ENCODE data around the gene ORC1. TPM values are rescaled to one million over a fixed set of nuclear protein-coding genes. Genes with fewer than 3 reads are reported as not detected.

ORC1 gene
- total RNA-seq, 2 experiments from 2014 or later, result 1.1 to 1.3 TPM

GRCh38 chr1:52352690-52353089, 51.5 kb downstream of the ORC1 start:
- no peaks in the 10 kb centered on the region for H3K9me3 Mint-ChIP-seq
- H3K4me1 Mint-ChIP-seq (ENCODE audit: low read depth), result peaks cover 2% of the 10 kb centered on the region
- ATAC-seq (ENCODE audit: poor library complexity), result no peak
- no peaks in the 10 kb centered on the region for H3K4me1 ChIP-seq (ENCODE audit: insufficient read depth, low read length)
- intact Hi-C loops (cut with DNase I, micrococcal nuclease), result no loop called here
- ChIA-PET CTCF (no interaction called here), POLR2A (interaction anchor here (2.7 kb wide), 1 partner anchor 13 kb away, joined by 9 read pairs; the partner anchor contains the start of gene CC2D1B)
- H3K4me3 ChIP-seq (ENCODE audit: low read length), result no peak overlapping the region
- H3K9me3 ChIP-seq (ENCODE audit: control insufficient read depth in 1 of 2, insufficient read depth in 1 of 2, low read length in 2 of 2), result no peaks in the 10 kb centered on the region
- DNase-seq, result no peak
- no peaks in the 10 kb centered on the region for H3K27me3 ChIP-seq (ENCODE audit: control insufficient read depth in 1 of 2, insufficient read depth in 2 of 2, low read length in 2 of 2)
- H3K36me3 Mint-ChIP-seq (ENCODE audit: low read depth), result peaks cover 59% of the 10 kb centered on the region
- H3K27ac Mint-ChIP-seq, result peak overlapping the region; percentile 5
- TF ChIP-seq CTCF (IDR thresholded peaks at IDR 0.05), result no peak
- H3K27ac ChIP-seq (ENCODE audit: low read depth in 1 of 2, low read length in 2 of 2), result no peak overlapping the region
- H3K27me3 Mint-ChIP-seq, result no peaks in the 10 kb centered on the region
- peaks cover 56% of the 10 kb centered on the region for H3K36me3 ChIP-seq (ENCODE audit: insufficient read depth, low read length)
- H3K4me3 Mint-ChIP-seq, result no peak overlapping the region

- no peaks in the 10 kb centered on the region for H3K4me1 ChIP-seq (ENCODE audit: insufficient read depth, low read length)
- no peak for TF ChIP-seq CTCF (IDR thresholded peaks at IDR 0.05)
- H3K27me3 ChIP-seq (ENCODE audit: control insufficient read depth in 1 of 2, insufficient read depth in 2 of 2, low read length in 2 of 2), result no peaks in the 10 kb centered on the region
- Mint-ChIP-seq H3K27ac (peak overlapping the region; percentile 49), H3K36me3 (ENCODE audit: low read depth) (peaks cover 30% of the 10 kb centered on the region), H3K9me3 (no peaks in the 10 kb centered on the region), H3K27me3 (no peaks in the 10 kb centered on the region), H3K4me3 (no peak overlapping the region), H3K4me1 (ENCODE audit: low read depth) (peaks cover 5% of the 10 kb centered on the region)
- no peaks in the 10 kb centered on the region for H3K9me3 ChIP-seq (ENCODE audit: control insufficient read depth in 1 of 2, insufficient read depth in 1 of 2, low read length in 2 of 2)
- peaks cover 17% of the 10 kb centered on the region for H3K36me3 ChIP-seq (ENCODE audit: insufficient read depth, low read length)
- CTCF ChIA-PET, result no interaction called here
- intact Hi-C loops (cut with DNase I, micrococcal nuclease), result no loop called here
- ATAC-seq (ENCODE audit: poor library complexity) (no peak), DNase-seq (no peak)
- POLR2A ChIA-PET, result interaction anchor here (0.6 to 1.9 kb wide), 3 partner anchors 47 to 75 kb away, joined by 3 to 8 read pairs (median 3); partner anchors contain the start of genes ORC1 and PRPF38A
- no peak overlapping the region for H3K4me3 ChIP-seq (ENCODE audit: low read length)
- peak overlapping the region; percentile 10 to 49 for H3K27ac ChIP-seq (ENCODE audit: low read depth in 1 of 2, low read length in 2 of 2)
Observed at GRCh38 chr1:52348704-52349300, 55.4 kb downstream of the ORC1 start.

GRCh38 chr1:52346653-52347052, 57.6 kb downstream of the ORC1 start:
- DNase-seq (no peak), ATAC-seq (ENCODE audit: poor library complexity) (no peak)
- Histone ChIP-seq H3K4me3 (ENCODE audit: low read length) (no peak overlapping the region), H3K36me3 (ENCODE audit: insufficient read depth, low read length) (no peaks in the 10 kb centered on the region), H3K27me3 (ENCODE audit: control insufficient read depth in 1 of 2, insufficient read depth in 2 of 2, low read length in 2 of 2) (no peaks in the 10 kb centered on the region), H3K4me1 (ENCODE audit: insufficient read depth, low read length) (no peaks in the 10 kb centered on the region), H3K9me3 (ENCODE audit: control insufficient read depth in 1 of 2, insufficient read depth in 1 of 2, low read length in 2 of 2) (no peaks in the 10 kb centered on the region), H3K27ac (ENCODE audit: low read depth in 1 of 2, low read length in 2 of 2) (no peak overlapping the region)
- Mint-ChIP-seq H3K4me1 (ENCODE audit: low read depth) (peaks cover 5% of the 10 kb centered on the region), H3K9me3 (no peaks in the 10 kb centered on the region), H3K4me3 (no peak overlapping the region), H3K27me3 (no peaks in the 10 kb centered on the region), H3K36me3 (ENCODE audit: low read depth) (peaks cover 10% of the 10 kb centered on the region), H3K27ac (peak overlapping the region; percentile 49)
- intact Hi-C loops (cut with DNase I, micrococcal nuclease), result no loop called here
- TF ChIP-seq CTCF (IDR thresholded peaks at IDR 0.05), result no peak
- POLR2A ChIA-PET, result no interaction called here
- CTCF ChIA-PET, result no interaction called here

All from CD4-positive, alpha-beta T cell (primary cell).